Parathyroid adenoma (tissue), 2 donors: Measurements from ENCODE around the gene HPS1.

Experiments
- H2AFZ ChIP-seq: fragments of 300-600 bp; sonication (generic); one replicate; pipeline ENCODE4 v1.7.0; 2017; ENCODE audit warnings: antibody characterized with exemption, mild to moderate bottlenecking
- H3K27ac ChIP-seq: fragments of 300-600 bp; sonication (generic); one replicate; pipeline ENCODE4 v1.7.0; 2017
- H3K27me3 ChIP-seq: fragments of 300-600 bp; sonication (generic); one replicate; pipeline ENCODE4 v1.7.0; 2017; ENCODE audit warnings: low read length; ENCODE audit not compliant: control insufficient read depth, insufficient read depth
- H3K36me3 ChIP-seq: fragments of 300-600 bp; sonication (generic); one replicate; pipeline ENCODE4 v1.7.0; 2017; ENCODE audit warnings: low read length; ENCODE audit not compliant: control insufficient read depth, insufficient read depth
- H3K4me1 ChIP-seq: fragments of 300-600 bp; sonication (generic); one replicate; pipeline ENCODE4 v1.7.0; 2017; ENCODE audit warnings: control low read depth
- H3K4me2 ChIP-seq: fragments of 300-600 bp; sonication (generic); one replicate; pipeline ENCODE4 v1.7.0; 2017; ENCODE audit warnings: low read length
- H3K4me3 ChIP-seq: fragments of 300-600 bp; sonication (generic); one replicate; pipeline ENCODE4 v1.7.0; 2017; ENCODE audit warnings: low read depth, low read length
- H3K79me2 ChIP-seq: fragments of 300-600 bp; sonication (generic); one replicate; pipeline ENCODE4 v1.7.0; 2017; ENCODE audit warnings: control low read depth
- H3K9ac ChIP-seq: fragments of 300-600 bp; sonication (generic); one replicate; pipeline ENCODE4 v1.7.0; 2017; ENCODE audit warnings: mild to moderate bottlenecking
- H3K9me3 ChIP-seq: fragments of 300-600 bp; sonication (generic); one replicate; pipeline ENCODE4 v1.7.0; 2017; ENCODE audit warnings: low read length; ENCODE audit not compliant: control insufficient read depth
- TF ChIP-seq, protein P1 (sequence below): fragments of 300-600 bp; sonication (generic); IDR thresholded peaks from one replicate; pipeline ENCODE4 v1.7.0; 2017; ENCODE audit warnings: antibody characterized with exemption, mild to moderate bottlenecking
- donor health status: primary hyperparathyroidism.

HPS1 gene

DNA sequence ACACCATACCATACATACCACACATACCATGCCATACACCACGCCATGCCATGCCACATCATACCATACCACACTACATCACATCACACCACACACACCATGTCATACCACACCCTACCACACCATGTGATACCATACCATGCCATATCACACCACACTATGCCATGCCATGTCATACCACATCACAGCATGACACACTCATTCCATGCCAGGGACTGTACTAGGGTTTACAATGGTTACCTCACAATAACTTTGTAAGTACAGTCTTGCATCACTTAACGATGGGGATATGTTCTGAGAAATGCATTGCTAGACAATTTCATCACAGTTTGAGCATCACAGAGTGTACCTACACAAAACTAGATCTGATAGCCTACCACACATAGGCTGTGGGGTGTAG is 46.3 kb downstream of the HPS1 start:
- Histone ChIP-seq H3K27me3 (no peaks in the 10 kb centered on the region), H3K4me3 (no peak overlapping the region), H3K36me3 (no peaks in the 10 kb centered on the region), H3K9ac (no peak overlapping the region), H3K4me2 (no peak overlapping the region), H3K4me1 (no peaks in the 10 kb centered on the region), H3K79me2 (no peaks in the 10 kb centered on the region), H3K27ac (no peak overlapping the region), H3K9me3 (no peaks in the 10 kb centered on the region), H2AFZ (no peak overlapping the region)
- TF ChIP-seq, protein P1, sequence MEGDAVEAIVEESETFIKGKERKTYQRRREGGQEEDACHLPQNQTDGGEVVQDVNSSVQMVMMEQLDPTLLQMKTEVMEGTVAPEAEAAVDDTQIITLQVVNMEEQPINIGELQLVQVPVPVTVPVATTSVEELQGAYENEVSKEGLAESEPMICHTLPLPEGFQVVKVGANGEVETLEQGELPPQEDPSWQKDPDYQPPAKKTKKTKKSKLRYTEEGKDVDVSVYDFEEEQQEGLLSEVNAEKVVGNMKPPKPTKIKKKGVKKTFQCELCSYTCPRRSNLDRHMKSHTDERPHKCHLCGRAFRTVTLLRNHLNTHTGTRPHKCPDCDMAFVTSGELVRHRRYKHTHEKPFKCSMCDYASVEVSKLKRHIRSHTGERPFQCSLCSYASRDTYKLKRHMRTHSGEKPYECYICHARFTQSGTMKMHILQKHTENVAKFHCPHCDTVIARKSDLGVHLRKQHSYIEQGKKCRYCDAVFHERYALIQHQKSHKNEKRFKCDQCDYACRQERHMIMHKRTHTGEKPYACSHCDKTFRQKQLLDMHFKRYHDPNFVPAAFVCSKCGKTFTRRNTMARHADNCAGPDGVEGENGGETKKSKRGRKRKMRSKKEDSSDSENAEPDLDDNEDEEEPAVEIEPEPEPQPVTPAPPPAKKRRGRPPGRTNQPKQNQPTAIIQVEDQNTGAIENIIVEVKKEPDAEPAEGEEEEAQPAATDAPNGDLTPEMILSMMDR: no peak

DNA sequence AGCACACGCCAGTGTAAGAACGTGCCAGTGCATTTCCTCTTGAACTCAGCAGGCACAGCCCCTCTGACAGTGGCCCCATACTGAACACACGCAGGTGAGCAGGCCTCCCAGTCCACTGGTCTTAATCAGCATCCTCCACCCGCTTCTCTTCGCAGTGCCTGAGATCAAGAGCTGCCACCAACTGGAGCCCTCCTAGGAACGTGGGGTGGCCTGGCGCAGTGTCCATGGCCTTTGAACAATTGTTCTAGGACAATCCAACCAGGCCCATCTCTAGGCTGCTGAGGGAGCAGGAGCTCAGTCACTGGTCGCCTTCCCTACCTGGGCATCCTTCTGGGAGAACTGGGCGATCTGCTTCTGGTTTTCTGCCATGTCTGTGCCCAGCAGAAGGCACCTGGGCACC is 47.0 kb downstream of the HPS1 start:
- no peaks in the 10 kb centered on the region for H3K36me3 ChIP-seq
- H3K4me2 ChIP-seq: no peak overlapping the region
- no peaks in the 10 kb centered on the region for H3K27me3 ChIP-seq
- H3K4me1 ChIP-seq: no peaks in the 10 kb centered on the region
- no peak overlapping the region for H3K9ac ChIP-seq
- H3K9me3 ChIP-seq: no peaks in the 10 kb centered on the region
- no peak overlapping the region for H2AFZ ChIP-seq
- no peak overlapping the region for H3K27ac ChIP-seq
- no peaks in the 10 kb centered on the region for H3K79me2 ChIP-seq
- H3K4me3 ChIP-seq: no peak overlapping the region
- TF ChIP-seq, protein P1: no peak

DNA sequence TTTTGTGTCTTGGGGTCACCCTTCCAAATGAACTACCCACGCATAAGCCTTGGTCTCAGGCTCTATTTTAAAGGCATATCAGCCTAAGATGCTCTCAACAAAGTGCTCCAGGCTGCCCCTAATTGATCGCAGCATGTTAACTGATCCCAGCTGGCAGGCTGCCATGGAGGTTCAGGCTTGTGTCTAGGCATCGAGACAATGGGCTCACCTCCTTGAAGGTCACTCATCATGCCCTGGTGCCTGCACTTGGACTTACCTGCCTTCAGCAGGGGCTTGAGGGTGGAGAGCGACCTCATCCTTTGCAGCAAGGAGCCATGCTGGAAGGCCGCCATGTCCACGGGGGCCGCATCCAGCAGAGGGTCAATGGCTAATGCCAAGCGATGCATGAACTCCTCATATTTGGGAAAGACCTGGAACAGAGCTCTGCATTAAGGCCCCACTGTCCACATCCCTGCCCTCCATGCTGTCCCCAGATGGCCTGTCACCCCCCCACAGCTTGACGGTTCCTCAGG is 49.6 kb downstream of the HPS1 start:
- H3K9me3 ChIP-seq: no peaks in the 10 kb centered on the region
- no peaks in the 10 kb centered on the region for H3K36me3 ChIP-seq
- TF ChIP-seq, protein P1: no peak
- no peak overlapping the region for H3K27ac ChIP-seq
- H3K4me3 ChIP-seq: no peak overlapping the region
- H3K9ac ChIP-seq: no peak overlapping the region
- no peak overlapping the region for H2AFZ ChIP-seq
- no peaks in the 10 kb centered on the region for H3K27me3 ChIP-seq
- no peak overlapping the region for H3K4me2 ChIP-seq
- no peaks in the 10 kb centered on the region for H3K4me1 ChIP-seq
- no peaks in the 10 kb centered on the region for H3K79me2 ChIP-seq

DNA sequence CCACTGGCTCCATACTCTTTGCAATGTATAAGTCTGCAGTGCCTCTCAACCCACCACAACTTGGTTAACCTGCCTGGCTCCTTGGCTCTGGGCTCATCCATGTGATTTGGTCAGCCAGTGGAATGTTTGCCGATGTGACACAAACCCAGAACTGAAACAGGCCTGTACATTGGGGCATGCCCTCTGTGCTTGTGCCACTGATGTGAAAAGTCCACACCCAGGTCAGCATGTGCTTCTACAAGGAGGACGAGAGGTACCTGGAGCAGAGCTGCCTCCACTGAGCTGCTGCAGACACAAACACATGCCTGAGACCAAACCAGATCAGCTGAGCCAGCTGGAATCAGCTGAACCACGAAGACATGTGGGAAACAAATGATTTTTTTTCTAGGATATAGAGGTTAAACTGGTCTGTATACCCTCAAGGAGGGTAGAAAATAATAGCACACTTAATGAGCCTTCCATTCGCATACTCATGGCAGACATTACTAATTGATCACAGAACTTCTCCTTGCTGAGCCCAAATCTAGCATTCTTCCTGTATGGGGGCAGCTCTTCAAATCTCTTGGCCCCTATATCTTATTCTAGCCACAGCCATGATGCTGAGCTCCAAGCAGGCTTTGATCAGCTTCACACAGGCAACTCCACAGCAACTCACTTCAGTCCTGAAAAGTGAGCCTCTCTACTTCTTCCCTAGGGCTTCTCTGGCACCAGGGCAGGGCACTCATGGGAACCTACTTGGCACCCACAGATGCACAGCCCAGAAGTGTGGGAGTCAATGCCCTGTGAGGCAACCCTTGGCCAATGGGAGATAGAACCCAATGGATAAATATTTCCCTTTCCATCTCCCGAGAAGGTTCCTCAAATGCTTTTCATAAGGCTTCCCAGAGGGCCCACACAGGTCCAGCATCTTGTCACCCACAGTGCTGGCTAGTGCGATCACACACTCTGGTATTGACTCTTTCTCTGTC is 50.4 kb downstream of the HPS1 start:
- no peaks in the 10 kb centered on the region for H3K27me3 ChIP-seq
- H3K36me3 ChIP-seq: no peaks in the 10 kb centered on the region
- TF ChIP-seq, protein P1: no peak
- H2AFZ ChIP-seq: no peak overlapping the region
- H3K4me3 ChIP-seq: no peak overlapping the region
- H3K9me3 ChIP-seq: no peaks in the 10 kb centered on the region
- no peak overlapping the region for H3K4me2 ChIP-seq
- H3K4me1 ChIP-seq: no peaks in the 10 kb centered on the region
- H3K9ac ChIP-seq: no peak overlapping the region
- H3K27ac ChIP-seq: no peak overlapping the region
- no peaks in the 10 kb centered on the region for H3K79me2 ChIP-seq
